Measurements from ENCODE around the gene ATP6V1E1.

The ATP6V1E1 gene

DNA sequence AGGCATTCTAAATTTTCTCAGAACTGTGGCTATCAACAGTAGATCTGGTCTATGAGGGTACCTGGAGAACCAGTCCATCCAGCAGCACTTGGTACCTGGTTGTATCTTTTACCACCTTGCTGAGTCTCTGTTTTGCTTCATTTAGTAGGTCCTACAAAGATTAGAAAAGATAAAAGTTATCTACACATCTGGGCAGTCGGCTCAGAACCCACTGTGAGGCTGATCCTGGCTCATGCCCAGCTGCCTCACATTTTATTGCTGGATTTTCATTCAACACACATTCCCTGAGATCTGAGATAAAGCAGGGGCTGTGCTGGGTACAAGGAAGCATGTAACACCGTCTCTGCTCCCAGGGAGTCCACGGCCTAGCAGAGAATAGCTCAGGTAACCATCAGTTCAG lies 27.5 kb downstream of the ATP6V1E1 start:
- ATAC-seq, result no peak
- TF ChIP-seq TCF4 (CRISPR knock-in tag; IDR thresholded peaks at IDR 0.05; ENCODE audit: borderline replicate concordance), result no peak
- TF ChIP-seq ISL1 (CRISPR knock-in tag; IDR thresholded peaks at IDR 0.05), result no peak
- TF ChIP-seq RARB (CRISPR knock-in tag; IDR thresholded peaks at IDR 0.05), result no peak
- TF ChIP-seq ZC3H10 (CRISPR knock-in tag; IDR thresholded peaks at IDR 0.05), result no peak
- TF ChIP-seq, protein P1, sequence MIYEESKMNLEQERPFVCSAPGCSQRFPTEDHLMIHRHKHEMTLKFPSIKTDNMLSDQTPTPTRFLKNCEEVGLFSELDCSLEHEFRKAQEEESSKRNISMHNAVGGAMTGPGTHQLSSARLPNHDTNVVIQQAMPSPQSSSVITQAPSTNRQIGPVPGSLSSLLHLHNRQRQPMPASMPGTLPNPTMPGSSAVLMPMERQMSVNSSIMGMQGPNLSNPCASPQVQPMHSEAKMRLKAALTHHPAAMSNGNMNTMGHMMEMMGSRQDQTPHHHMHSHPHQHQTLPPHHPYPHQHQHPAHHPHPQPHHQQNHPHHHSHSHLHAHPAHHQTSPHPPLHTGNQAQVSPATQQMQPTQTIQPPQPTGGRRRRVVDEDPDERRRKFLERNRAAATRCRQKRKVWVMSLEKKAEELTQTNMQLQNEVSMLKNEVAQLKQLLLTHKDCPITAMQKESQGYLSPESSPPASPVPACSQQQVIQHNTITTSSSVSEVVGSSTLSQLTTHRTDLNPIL (CRISPR knock-in tag; IDR thresholded peaks at IDR 0.05; ENCODE audit: low read depth), result no peak
- TF ChIP-seq, protein P2, sequence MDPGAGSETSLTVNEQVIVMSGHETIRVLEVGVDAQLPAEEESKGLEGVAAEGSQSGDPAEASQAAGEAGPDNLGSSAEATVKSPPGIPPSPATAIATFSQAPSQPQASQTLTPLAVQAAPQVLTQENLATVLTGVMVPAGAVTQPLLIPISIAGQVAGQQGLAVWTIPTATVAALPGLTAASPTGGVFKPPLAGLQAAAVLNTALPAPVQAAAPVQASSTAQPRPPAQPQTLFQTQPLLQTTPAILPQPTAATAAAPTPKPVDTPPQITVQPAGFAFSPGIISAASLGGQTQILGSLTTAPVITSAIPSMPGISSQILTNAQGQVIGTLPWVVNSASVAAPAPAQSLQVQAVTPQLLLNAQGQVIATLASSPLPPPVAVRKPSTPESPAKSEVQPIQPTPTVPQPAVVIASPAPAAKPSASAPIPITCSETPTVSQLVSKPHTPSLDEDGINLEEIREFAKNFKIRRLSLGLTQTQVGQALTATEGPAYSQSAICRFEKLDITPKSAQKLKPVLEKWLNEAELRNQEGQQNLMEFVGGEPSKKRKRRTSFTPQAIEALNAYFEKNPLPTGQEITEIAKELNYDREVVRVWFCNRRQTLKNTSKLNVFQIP (CRISPR knock-in tag; IDR thresholded peaks at IDR 0.05; ENCODE audit: borderline replicate concordance, low read depth), result no peak
- no peak for TF ChIP-seq ARNTL (CRISPR knock-in tag; IDR thresholded peaks at IDR 0.05; ENCODE audit: borderline replicate concordance, low read depth)
- TF ChIP-seq, protein P3, sequence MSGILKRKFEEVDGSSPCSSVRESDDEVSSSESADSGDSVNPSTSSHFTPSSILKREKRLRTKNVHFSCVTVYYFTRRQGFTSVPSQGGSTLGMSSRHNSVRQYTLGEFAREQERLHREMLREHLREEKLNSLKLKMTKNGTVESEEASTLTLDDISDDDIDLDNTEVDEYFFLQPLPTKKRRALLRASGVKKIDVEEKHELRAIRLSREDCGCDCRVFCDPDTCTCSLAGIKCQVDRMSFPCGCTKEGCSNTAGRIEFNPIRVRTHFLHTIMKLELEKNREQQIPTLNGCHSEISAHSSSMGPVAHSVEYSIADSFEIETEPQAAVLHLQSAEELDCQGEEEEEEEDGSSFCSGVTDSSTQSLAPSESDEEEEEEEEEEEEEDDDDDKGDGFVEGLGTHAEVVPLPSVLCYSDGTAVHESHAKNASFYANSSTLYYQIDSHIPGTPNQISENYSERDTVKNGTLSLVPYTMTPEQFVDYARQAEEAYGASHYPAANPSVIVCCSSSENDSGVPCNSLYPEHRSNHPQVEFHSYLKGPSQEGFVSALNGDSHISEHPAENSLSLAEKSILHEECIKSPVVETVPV (CRISPR knock-in tag; IDR thresholded peaks at IDR 0.05), result no peak
- no peak for TF ChIP-seq PPARA (CRISPR knock-in tag; IDR thresholded peaks at IDR 0.05; ENCODE audit: borderline replicate concordance)
- TF ChIP-seq ZFP30 (CRISPR knock-in tag; IDR thresholded peaks at IDR 0.05), result no peak
- no peak for TF ChIP-seq OSR1 (CRISPR knock-in tag; IDR thresholded peaks at IDR 0.05)
- no peak for TF ChIP-seq ZNF565 (CRISPR knock-in tag; conservative IDR thresholded peaks at IDR 0.05; ENCODE audit: low read depth)
- TF ChIP-seq ZNF8 (CRISPR knock-in tag; IDR thresholded peaks at IDR 0.05), result no peak

DNA sequence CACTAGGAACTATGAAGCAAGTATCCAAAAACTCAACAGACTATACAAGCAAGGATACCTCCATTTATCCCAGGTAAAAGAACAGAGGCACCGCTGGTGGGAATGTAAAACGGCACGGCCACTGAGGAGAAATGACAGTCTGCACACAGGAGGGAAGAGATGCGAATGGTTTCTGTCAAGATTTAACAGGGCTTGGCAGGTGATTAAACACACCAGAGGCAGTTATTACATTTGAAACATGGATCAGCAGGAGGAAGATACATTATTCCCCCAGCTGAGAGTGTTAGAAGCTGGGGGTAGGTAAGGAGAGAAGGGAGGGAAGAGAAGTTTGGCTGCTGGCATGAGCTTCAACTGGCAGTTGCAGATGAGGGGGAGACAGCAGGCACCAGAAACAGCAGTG lies 30.2 kb downstream of the ATP6V1E1 start:
- no peak for TF ChIP-seq ZNF565 (CRISPR knock-in tag; conservative IDR thresholded peaks at IDR 0.05; ENCODE audit: low read depth)
- TF ChIP-seq CSDC2 (CRISPR knock-in tag; IDR thresholded peaks at IDR 0.05), result no peak
- no peak for TF ChIP-seq ZFP30 (CRISPR knock-in tag; IDR thresholded peaks at IDR 0.05)
- TF ChIP-seq RARB (CRISPR knock-in tag; IDR thresholded peaks at IDR 0.05), result no peak
- TF ChIP-seq ESRRG (CRISPR knock-in tag; IDR thresholded peaks at IDR 0.05), result no peak
- no peak for TF ChIP-seq OSR1 (CRISPR knock-in tag; IDR thresholded peaks at IDR 0.05)
- TF ChIP-seq ZNF8 (CRISPR knock-in tag; IDR thresholded peaks at IDR 0.05), result no peak
- no peak for ATAC-seq

DNA sequence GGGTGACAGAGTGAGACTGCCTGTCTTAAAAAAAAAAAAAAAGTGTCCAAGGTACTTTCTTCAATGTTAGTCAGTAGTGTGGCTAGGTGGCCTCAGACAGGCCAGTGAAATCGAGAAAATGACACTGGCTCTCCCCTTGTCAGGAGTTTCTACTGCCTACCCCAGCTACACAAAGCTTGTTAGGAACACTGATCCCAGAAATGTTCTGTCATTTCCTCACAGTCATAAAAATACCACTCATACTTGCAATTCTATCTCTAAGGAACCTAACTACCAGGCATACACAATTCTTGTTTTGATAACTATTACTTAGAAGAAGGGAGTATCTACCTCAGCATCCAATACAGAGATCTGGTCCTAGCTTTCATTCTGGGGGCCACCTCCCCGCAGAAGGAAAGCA lies 31.3 kb downstream of the ATP6V1E1 start:
- TF ChIP-seq ZNF565 (CRISPR knock-in tag; conservative IDR thresholded peaks at IDR 0.05; ENCODE audit: low read depth) (no peak), ARNTL (CRISPR knock-in tag; IDR thresholded peaks at IDR 0.05; ENCODE audit: borderline replicate concordance, low read depth) (no peak), ZFP3 (CRISPR knock-in tag; IDR thresholded peaks at IDR 0.05) (no peak), SNAI2 (CRISPR knock-in tag; IDR thresholded peaks at IDR 0.05) (no peak), ISL1 (CRISPR knock-in tag; IDR thresholded peaks at IDR 0.05) (no peak), ZFP30 (CRISPR knock-in tag; IDR thresholded peaks at IDR 0.05) (no peak), ZNF70 (CRISPR knock-in tag; IDR thresholded peaks at IDR 0.05) (no peak), TCF4 (CRISPR knock-in tag; IDR thresholded peaks at IDR 0.05; ENCODE audit: borderline replicate concordance) (no peak)
- TF ChIP-seq, protein P4, sequence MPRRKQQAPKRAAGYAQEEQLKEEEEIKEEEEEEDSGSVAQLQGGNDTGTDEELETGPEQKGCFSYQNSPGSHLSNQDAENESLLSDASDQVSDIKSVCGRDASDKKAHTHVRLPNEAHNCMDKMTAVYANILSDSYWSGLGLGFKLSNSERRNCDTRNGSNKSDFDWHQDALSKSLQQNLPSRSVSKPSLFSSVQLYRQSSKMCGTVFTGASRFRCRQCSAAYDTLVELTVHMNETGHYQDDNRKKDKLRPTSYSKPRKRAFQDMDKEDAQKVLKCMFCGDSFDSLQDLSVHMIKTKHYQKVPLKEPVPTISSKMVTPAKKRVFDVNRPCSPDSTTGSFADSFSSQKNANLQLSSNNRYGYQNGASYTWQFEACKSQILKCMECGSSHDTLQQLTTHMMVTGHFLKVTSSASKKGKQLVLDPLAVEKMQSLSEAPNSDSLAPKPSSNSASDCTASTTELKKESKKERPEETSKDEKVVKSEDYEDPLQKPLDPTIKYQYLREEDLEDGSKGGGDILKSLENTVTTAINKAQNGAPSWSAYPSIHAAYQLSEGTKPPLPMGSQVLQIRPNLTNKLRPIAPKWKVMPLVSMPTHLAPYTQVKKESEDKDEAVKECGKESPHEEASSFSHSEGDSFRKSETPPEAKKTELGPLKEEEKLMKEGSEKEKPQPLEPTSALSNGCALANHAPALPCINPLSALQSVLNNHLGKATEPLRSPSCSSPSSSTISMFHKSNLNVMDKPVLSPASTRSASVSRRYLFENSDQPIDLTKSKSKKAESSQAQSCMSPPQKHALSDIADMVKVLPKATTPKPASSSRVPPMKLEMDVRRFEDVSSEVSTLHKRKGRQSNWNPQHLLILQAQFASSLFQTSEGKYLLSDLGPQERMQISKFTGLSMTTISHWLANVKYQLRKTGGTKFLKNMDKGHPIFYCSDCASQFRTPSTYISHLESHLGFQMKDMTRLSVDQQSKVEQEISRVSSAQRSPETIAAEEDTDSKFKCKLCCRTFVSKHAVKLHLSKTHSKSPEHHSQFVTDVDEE (CRISPR knock-in tag; IDR thresholded peaks at IDR 0.05), result no peak
- TF ChIP-seq, protein P5, sequence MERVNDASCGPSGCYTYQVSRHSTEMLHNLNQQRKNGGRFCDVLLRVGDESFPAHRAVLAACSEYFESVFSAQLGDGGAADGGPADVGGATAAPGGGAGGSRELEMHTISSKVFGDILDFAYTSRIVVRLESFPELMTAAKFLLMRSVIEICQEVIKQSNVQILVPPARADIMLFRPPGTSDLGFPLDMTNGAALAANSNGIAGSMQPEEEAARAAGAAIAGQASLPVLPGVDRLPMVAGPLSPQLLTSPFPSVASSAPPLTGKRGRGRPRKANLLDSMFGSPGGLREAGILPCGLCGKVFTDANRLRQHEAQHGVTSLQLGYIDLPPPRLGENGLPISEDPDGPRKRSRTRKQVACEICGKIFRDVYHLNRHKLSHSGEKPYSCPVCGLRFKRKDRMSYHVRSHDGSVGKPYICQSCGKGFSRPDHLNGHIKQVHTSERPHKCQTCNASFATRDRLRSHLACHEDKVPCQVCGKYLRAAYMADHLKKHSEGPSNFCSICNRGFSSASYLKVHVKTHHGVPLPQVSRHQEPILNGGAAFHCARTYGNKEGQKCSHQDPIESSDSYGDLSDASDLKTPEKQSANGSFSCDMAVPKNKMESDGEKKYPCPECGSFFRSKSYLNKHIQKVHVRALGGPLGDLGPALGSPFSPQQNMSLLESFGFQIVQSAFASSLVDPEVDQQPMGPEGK (CRISPR knock-in tag; IDR thresholded peaks at IDR 0.05; ENCODE audit: borderline replicate concordance), result no peak
- peak; percentile 16; the same call in 1 of the 3 replicates for ATAC-seq

Data from SK-N-SH treated with all-trans-retinoic acid at 6 μM for 48 hours (cell line).